Endodermal cell (in vitro differentiated cells): Measurements from ENCODE around the gene MEGF11. TPM values are rescaled to one million over a fixed set of nuclear protein-coding genes. Genes with fewer than 3 reads are reported as not detected.
A peak's percentile ranks its signal among the peaks of the same experiment; 100 is the strongest.

Experiments used
- DNase-seq: peaks from one replicate; pipeline ENCODE4 v3.0.0-alpha.2; 2017
- H3K27ac ChIP-seq: 2 replicates; pipeline ENCODE4 v1.5.1; 2013; ENCODE audit warnings: mild to moderate bottlenecking, low read depth, low read length, moderate library complexity
- H3K27me3 ChIP-seq: 2 replicates; pipeline ENCODE4 v1.6.1; 2013; ENCODE audit warnings: mild to moderate bottlenecking, low read length, moderate library complexity; ENCODE audit not compliant: insufficient read depth, control insufficient read depth, poor library complexity, severe bottlenecking
- H3K36me3 ChIP-seq: 2 replicates; pipeline ENCODE4 v1.7.0; 2013; ENCODE audit warnings: mild to moderate bottlenecking, low read length, moderate library complexity; ENCODE audit not compliant: control insufficient read depth, insufficient read depth
- H3K4me1 ChIP-seq: one replicate; pipeline ENCODE4 v1.7.0; 2013; ENCODE audit warnings: low read length; ENCODE audit not compliant: control insufficient read depth, insufficient read depth
- H3K4me3 ChIP-seq: 2 replicates; pipeline ENCODE4 v1.5.1; 2013; ENCODE audit warnings: mild to moderate bottlenecking, low read length, moderate library complexity
- H3K9ac ChIP-seq: 2 replicates; pipeline ENCODE4 v1.6.1; 2013; ENCODE audit warnings: mild to moderate bottlenecking, low read length, moderate library complexity; ENCODE audit not compliant: poor library complexity, severe bottlenecking; ENCODE audit errors: extremely low read depth
- H3K9me3 ChIP-seq: 2 replicates; pipeline ENCODE4 v1.6.1; 2013; ENCODE audit warnings: mild to moderate bottlenecking, low read length, moderate library complexity; ENCODE audit not compliant: control insufficient read depth
- H3K27ac Mint-ChIP-seq: 2 replicates; pipeline ENCODE4 v1.8.0; 2020; ENCODE audit warnings: mixed read lengths
- H3K27me3 Mint-ChIP-seq: 2 replicates; pipeline ENCODE4 v1.8.0; 2021; ENCODE audit warnings: mild to moderate bottlenecking, mixed read lengths; ENCODE audit not compliant: insufficient read depth
- H3K36me3 Mint-ChIP-seq: 2 replicates; pipeline ENCODE4 v1.8.0; 2020; ENCODE audit warnings: low read depth, mixed read lengths
- H3K4me1 Mint-ChIP-seq: 2 replicates; pipeline ENCODE4 v1.8.0; 2020; ENCODE audit warnings: mixed read lengths
- H3K4me3 Mint-ChIP-seq: 2 replicates; pipeline ENCODE4 v1.8.0; 2020; ENCODE audit warnings: mild to moderate bottlenecking, moderate library complexity, mixed read lengths
- H3K9me3 Mint-ChIP-seq: 2 replicates; pipeline ENCODE4 v1.8.0; 2020; ENCODE audit warnings: mild to moderate bottlenecking, mixed read lengths
- WGBS, 2 experiments: methylation state at CpG; one replicate each; pipeline versions ENCODE4 v1.1.5 to v1.1.7; 2013; ENCODE audit warnings: missing lambda C conversion rate in 2 of 2, mixed read lengths in 1 of 2; ENCODE audit not compliant: insufficient coverage in 1 of 2, insufficient read length in 1 of 2; 5-methylcytosine and 5-hydroxymethylcytosine counted together
- total RNA-seq, 2 donors: library from RNA; stranded (reverse); fragmentation: NEBNext Ultra II Directional in 1 of 2; extraction: Animal tissue kit (Norgen Biotek cat#: 25700) in 1 of 2; gene quantifications; 2 replicates in 1 of 2; 3 replicates in 1 of 2; pipeline ENCODE4 v1.2.1, GENCODE V29; 2021
- TF ChIP-seq, protein P1 (sequence below): fragments of 200-600 bp; sonication (generic); conservative IDR thresholded peaks from 2 replicates; pipeline ENCODE4 v1.5.0; 2021; ENCODE audit warnings: antibody characterized with exemption, mild to moderate bottlenecking

The MEGF11 gene
- total RNA-seq, 2 donors from 2014 or later = 0.73 to 1.2 TPM

- Histone ChIP-seq H3K36me3 (no peaks in the 10 kb centered on the region), H3K4me1 (no peaks in the 10 kb centered on the region), H3K27ac (no peak overlapping the region), H3K27me3 (no peaks in the 10 kb centered on the region), H3K9me3 (no peaks in the 10 kb centered on the region), H3K4me3 (no peak overlapping the region), H3K9ac (no peak overlapping the region)
- H3K9me3 Mint-ChIP-seq = peaks cover 1% of the 10 kb centered on the region
- no peak for DNase-seq
- 86 to 94% methylated on average over 3 of the region's 3 CpGs for WGBS, 2 experiments
- H3K4me1 Mint-ChIP-seq = no peaks in the 10 kb centered on the region
- no peak overlapping the region for H3K27ac Mint-ChIP-seq
- TF ChIP-seq, protein P1, sequence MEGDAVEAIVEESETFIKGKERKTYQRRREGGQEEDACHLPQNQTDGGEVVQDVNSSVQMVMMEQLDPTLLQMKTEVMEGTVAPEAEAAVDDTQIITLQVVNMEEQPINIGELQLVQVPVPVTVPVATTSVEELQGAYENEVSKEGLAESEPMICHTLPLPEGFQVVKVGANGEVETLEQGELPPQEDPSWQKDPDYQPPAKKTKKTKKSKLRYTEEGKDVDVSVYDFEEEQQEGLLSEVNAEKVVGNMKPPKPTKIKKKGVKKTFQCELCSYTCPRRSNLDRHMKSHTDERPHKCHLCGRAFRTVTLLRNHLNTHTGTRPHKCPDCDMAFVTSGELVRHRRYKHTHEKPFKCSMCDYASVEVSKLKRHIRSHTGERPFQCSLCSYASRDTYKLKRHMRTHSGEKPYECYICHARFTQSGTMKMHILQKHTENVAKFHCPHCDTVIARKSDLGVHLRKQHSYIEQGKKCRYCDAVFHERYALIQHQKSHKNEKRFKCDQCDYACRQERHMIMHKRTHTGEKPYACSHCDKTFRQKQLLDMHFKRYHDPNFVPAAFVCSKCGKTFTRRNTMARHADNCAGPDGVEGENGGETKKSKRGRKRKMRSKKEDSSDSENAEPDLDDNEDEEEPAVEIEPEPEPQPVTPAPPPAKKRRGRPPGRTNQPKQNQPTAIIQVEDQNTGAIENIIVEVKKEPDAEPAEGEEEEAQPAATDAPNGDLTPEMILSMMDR = no peak
- no peaks in the 10 kb centered on the region for H3K36me3 Mint-ChIP-seq
- H3K27me3 Mint-ChIP-seq = peaks cover 1% of the 10 kb centered on the region
- H3K4me3 Mint-ChIP-seq = no peak overlapping the region
Measured at GRCh38 chr15:66044837-66045236, 208.7 kb downstream of the MEGF11 start.

GRCh38 chr15:66043264-66043663 is 210.3 kb downstream of the MEGF11 start:
- Histone ChIP-seq H3K4me1 (no peaks in the 10 kb centered on the region), H3K9me3 (no peaks in the 10 kb centered on the region), H3K27me3 (no peaks in the 10 kb centered on the region), H3K4me3 (no peak overlapping the region), H3K27ac (peak overlapping the region; percentile 59), H3K36me3 (no peaks in the 10 kb centered on the region), H3K9ac (no peak overlapping the region)
- Mint-ChIP-seq H3K4me3 (no peak overlapping the region), H3K4me1 (peaks cover 4% of the 10 kb centered on the region), H3K36me3 (no peaks in the 10 kb centered on the region), H3K27me3 (peaks cover 1% of the 10 kb centered on the region), H3K9me3 (peaks cover 1% of the 10 kb centered on the region), H3K27ac (no peak overlapping the region)
- TF ChIP-seq, protein P1 = no peak
- WGBS, 2 experiments = 77 to 79% methylated on average over 5 to 8 of the region's 8 CpGs
- DNase-seq = no peak

DNA sequence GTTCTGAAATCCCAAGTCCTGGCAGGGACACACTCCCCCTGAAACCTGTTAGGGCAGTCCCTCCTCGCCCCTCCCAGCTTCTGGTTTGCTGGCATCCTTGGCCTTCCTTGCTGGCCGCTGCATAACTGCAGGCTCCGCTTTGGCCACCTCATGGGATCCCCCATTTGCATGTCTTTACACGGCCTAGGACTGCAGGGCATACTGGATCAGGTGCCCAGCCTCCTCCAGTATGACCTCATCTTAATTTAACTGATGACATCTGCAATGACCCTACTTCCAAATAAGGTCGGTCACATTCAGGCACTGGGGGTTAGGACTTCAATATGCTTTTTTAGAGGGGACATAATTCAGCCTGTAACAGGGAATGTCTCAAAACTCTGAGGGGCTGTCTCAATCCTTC is 210.9 kb downstream of the MEGF11 start:
- Mint-ChIP-seq H3K9me3 (peaks cover 1% of the 10 kb centered on the region), H3K4me3 (no peak overlapping the region), H3K4me1 (peaks cover 4% of the 10 kb centered on the region), H3K27me3 (peaks cover 1% of the 10 kb centered on the region), H3K27ac (no peak overlapping the region), H3K36me3 (no peaks in the 10 kb centered on the region)
- no peaks in the 10 kb centered on the region for H3K4me1 ChIP-seq
- TF ChIP-seq, protein P1 = no peak
- no peaks in the 10 kb centered on the region for H3K27me3 ChIP-seq
- no peaks in the 10 kb centered on the region for H3K9me3 ChIP-seq
- no peak overlapping the region for H3K27ac ChIP-seq
- no peaks in the 10 kb centered on the region for H3K36me3 ChIP-seq
- WGBS, 2 experiments = 67 to 69% methylated on average over 1 to 5 of the region's 5 CpGs
- H3K9ac ChIP-seq = no peak overlapping the region
- peak; percentile 85 for DNase-seq
- no peak overlapping the region for H3K4me3 ChIP-seq
